ENCODE measurements around the gene PCK1. TPM values are rescaled to one million over a fixed set of nuclear protein-coding genes. Genes with fewer than 3 reads are reported as not detected.

Gene PCK1
- total and polyA plus RNA-seq, 2 of the 13 experiments (the other 11 are each of a cell fraction or from before 2014, with no cell fraction given) = 6.5 to 12.6 TPM

DNA sequence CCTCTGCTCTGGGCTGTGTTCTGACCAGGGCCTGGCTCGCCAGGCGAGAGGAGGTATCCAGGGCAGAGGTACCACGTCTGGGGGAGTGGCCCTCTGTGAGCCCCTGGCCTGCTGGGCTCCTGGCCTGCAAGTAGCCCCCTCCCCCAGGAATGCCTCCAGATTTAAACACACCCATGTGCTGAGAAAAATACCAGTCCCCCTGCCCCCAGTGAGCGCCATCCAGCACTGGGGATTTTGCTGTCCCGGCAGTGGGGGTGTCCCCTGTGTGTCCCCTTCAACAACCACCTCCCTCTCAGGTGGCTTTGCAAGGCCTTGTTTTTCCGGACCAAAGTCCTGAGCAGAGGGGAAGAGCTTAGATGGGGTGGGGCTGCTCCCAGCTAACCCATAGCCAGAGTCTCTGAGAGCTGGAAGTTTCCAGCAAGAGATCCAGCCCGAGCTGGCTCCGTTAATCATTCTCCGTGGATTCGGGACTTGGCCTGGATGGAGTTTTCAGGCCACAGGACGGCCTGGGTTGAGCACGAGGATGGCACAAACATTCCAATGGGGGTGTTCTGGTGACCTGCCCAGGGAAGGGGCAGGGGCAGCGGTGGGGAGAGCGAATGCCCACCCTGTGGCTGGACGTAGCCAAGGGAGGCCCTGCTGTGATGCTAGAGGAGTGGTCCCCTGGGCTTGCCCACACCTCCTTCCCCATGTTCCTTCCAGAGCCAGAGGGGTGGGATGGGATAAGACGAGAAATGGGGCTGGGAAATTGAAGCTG, 29.0 kb downstream of the PCK1 start (continued):
- TF ChIP-seq ZNF383 (CRISPR knock-in tag; IDR thresholded peaks at IDR 0.05; ENCODE audit: borderline replicate concordance) (no peak), ATRX (CRISPR knock-in tag; IDR thresholded peaks at IDR 0.05; ENCODE audit: borderline replicate concordance) (no peak), ZEB1 (IDR thresholded peaks at IDR 0.05; ENCODE audit: insufficient replicate concordance, low read depth) (peak; percentile 57), EZH2 (conservative IDR thresholded peaks at IDR 0.05; ENCODE audit: low read depth, low read length) (no peak), ZNF414 (CRISPR knock-in tag; IDR thresholded peaks at IDR 0.05) (peak; percentile 53; the same call in 1 of the 2 replicates), MTA3 (CRISPR knock-in tag; IDR thresholded peaks at IDR 0.05) (no peak), CEBPG (CRISPR knock-in tag; IDR thresholded peaks at IDR 0.05) (peak; percentile 54; the same call in 1 of the 2 replicates), ZNF841 (CRISPR knock-in tag; IDR thresholded peaks at IDR 0.05; ENCODE audit: borderline replicate concordance) (no peak), SP4 (CRISPR knock-in tag; IDR thresholded peaks at IDR 0.05) (no peak), NR1H2 (CRISPR knock-in tag; IDR thresholded peaks at IDR 0.05; ENCODE audit: borderline replicate concordance, low read depth) (no peak; the same call in 1 of the 2 replicates), ZNF367 (CRISPR knock-in tag; IDR thresholded peaks at IDR 0.05; ENCODE audit: borderline replicate concordance) (no peak), ZBTB7A (CRISPR knock-in tag; IDR thresholded peaks at IDR 0.05) (peak; percentile 82), ZNF713 (CRISPR knock-in tag; IDR thresholded peaks at IDR 0.05) (peak; percentile 21; the same call in 1 of the 2 replicates), ZNF232 (CRISPR knock-in tag; IDR thresholded peaks at IDR 0.05; ENCODE audit: borderline replicate concordance) (peak; percentile 63; the same call in 1 of the 2 replicates), PHB2 (IDR thresholded peaks at IDR 0.05; ENCODE audit: partially characterized antibody) (no peak), ETS1 (CRISPR knock-in tag; IDR thresholded peaks at IDR 0.05) (no peak), LCORL (IDR thresholded peaks at IDR 0.05) (no peak), LCORL (CRISPR knock-in tag; IDR thresholded peaks at IDR 0.05) (peak; percentile 96)
- TF ChIP-seq, protein P1, sequence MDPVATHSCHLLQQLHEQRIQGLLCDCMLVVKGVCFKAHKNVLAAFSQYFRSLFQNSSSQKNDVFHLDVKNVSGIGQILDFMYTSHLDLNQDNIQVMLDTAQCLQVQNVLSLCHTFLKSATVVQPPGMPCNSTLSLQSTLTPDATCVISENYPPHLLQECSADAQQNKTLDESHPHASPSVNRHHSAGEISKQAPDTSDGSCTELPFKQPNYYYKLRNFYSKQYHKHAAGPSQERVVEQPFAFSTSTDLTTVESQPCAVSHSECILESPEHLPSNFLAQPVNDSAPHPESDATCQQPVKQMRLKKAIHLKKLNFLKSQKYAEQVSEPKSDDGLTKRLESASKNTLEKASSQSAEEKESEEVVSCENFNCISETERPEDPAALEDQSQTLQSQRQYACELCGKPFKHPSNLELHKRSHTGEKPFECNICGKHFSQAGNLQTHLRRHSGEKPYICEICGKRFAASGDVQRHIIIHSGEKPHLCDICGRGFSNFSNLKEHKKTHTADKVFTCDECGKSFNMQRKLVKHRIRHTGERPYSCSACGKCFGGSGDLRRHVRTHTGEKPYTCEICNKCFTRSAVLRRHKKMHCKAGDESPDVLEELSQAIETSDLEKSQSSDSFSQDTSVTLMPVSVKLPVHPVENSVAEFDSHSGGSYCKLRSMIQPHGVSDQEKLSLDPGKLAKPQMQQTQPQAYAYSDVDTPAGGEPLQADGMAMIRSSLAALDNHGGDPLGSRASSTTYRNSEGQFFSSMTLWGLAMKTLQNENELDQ (CRISPR knock-in tag; IDR thresholded peaks at IDR 0.05; ENCODE audit: borderline replicate concordance) = no peak
- TF ChIP-seq, protein P2, sequence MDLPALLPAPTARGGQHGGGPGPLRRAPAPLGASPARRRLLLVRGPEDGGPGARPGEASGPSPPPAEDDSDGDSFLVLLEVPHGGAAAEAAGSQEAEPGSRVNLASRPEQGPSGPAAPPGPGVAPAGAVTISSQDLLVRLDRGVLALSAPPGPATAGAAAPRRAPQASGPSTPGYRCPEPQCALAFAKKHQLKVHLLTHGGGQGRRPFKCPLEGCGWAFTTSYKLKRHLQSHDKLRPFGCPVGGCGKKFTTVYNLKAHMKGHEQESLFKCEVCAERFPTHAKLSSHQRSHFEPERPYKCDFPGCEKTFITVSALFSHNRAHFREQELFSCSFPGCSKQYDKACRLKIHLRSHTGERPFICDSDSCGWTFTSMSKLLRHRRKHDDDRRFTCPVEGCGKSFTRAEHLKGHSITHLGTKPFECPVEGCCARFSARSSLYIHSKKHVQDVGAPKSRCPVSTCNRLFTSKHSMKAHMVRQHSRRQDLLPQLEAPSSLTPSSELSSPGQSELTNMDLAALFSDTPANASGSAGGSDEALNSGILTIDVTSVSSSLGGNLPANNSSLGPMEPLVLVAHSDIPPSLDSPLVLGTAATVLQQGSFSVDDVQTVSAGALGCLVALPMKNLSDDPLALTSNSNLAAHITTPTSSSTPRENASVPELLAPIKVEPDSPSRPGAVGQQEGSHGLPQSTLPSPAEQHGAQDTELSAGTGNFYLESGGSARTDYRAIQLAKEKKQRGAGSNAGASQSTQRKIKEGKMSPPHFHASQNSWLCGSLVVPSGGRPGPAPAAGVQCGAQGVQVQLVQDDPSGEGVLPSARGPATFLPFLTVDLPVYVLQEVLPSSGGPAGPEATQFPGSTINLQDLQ (CRISPR knock-in tag; IDR thresholded peaks at IDR 0.05) = no peak
- TF ChIP-seq, protein P3, sequence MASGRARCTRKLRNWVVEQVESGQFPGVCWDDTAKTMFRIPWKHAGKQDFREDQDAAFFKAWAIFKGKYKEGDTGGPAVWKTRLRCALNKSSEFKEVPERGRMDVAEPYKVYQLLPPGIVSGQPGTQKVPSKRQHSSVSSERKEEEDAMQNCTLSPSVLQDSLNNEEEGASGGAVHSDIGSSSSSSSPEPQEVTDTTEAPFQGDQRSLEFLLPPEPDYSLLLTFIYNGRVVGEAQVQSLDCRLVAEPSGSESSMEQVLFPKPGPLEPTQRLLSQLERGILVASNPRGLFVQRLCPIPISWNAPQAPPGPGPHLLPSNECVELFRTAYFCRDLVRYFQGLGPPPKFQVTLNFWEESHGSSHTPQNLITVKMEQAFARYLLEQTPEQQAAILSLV (CRISPR knock-in tag; IDR thresholded peaks at IDR 0.05; ENCODE audit: borderline replicate concordance) = peak; percentile 84; the same call in 1 of the 2 replicates
